GM19438 (cell line): ENCODE measurements around the gene NOSIP.

Experiments used
- ATAC-seq: cut with Tn5 transposase; IDR thresholded peaks from one replicate; pipeline ENCODE4 v1.9.1; 2021; ENCODE audit warnings: low read depth; ENCODE audit not compliant: unreplicated experiment

Gene NOSIP

DNA sequence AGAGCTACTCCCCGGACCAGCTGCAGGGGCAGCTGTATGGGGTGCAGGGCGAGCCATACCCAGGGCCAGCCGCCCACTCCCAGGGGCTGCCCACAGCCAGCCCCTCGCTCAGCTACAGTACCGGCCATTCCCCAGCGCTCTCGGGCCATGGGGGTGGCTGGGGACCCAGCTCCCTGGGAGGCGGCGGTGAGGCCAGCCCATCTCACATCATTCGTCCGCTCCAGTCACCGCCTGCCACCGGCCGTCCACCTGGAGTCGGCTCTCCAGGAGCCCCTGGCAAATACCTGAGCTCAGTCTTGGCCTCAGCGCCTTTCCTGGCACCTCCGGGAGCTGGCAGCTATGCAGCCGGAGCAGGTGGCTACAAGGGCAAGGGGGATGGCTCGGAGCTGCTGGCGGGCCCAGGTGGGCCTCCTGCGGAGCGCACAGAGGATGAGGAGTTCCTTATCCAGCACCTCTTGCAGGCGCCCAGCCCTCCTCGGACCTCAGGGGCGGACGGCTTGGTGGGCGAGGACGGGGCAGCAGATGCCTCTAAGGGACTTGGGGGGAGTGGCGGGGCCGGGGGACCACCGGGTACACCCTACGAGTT lies 15.6 kb upstream of the NOSIP start:
- ATAC-seq: no peak

DNA sequence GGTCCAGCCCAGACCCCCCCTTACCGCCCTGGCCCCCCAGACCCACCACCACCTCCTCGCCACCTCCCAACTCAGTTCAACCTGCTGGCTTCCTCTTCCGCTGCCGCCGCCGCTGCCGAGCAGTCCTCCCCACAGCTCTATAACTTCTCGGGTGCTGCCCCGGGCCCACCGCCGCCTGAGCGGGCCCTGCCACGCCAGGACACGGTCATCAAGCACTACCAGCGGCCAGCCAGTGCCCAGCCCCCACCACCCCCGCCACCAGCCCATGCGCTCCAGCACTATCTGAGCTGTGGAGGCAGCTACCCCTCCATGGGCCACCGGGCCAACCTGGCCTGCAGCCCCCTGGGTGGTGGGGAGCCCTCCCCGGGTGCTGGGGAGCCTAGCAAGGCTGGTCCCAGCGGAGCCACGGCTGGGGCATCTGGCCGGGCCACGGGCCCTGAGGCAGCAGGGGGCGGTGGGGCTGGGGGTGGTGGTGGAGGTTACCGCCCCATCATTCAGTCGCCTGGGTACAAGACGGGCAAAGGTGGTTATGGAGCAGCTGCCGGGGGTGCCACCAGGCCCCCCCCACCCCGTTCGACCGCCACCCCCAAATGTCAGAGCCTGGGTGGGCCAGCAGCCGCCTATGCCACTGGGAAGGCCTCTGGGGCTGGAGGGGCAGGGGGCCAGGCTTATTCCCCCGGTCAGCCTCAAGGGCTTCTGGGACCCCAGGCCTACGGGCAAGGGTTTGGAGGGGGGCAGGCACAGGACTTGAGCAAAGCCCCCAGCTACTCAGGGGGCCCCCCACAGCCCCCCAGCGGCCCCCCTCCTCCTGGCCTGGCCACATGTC lies 14.8 kb upstream of the NOSIP start:
- ATAC-seq: no peak

DNA sequence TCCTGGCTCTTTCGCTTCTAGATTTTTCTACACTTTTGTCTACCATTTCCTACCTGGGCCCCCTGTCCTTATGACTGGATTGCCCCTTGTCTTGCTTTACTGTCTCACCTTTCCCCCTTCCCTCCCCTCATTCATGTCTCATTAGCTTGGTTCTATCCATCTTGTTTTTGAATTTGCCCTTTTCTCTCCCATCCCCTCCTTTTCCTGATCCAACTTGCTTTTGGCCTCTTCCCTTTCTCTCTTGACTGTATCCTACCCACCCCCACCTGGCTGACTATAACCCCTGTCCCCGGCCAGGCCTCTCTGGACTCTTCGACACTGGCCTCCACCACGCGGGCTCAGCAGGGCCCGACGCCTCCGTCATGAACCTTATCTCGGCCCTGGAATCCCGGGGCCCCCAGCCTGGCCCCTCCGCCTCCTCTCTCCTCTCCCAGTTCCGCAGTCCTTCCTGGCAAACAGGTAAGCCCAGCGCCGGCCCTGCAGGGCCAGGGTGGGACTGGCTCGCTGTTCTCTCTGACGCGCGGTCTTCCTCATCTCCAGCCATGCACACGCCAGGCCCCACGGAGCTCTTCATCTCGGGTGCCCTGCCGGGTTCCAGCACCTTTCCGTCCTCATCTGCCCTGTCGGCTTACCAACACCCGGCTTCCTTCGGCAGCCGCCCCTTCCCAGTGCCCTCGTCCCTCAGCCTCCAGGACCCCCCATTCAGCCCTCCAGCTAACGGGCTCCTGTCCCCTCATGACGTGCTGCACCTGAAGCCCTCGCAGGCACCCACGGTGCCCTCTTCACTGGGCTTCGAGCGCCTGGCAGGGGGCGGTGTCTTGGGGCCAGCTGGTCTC lies 14.0 kb upstream of the NOSIP start:
- ATAC-seq: no peak

DNA sequence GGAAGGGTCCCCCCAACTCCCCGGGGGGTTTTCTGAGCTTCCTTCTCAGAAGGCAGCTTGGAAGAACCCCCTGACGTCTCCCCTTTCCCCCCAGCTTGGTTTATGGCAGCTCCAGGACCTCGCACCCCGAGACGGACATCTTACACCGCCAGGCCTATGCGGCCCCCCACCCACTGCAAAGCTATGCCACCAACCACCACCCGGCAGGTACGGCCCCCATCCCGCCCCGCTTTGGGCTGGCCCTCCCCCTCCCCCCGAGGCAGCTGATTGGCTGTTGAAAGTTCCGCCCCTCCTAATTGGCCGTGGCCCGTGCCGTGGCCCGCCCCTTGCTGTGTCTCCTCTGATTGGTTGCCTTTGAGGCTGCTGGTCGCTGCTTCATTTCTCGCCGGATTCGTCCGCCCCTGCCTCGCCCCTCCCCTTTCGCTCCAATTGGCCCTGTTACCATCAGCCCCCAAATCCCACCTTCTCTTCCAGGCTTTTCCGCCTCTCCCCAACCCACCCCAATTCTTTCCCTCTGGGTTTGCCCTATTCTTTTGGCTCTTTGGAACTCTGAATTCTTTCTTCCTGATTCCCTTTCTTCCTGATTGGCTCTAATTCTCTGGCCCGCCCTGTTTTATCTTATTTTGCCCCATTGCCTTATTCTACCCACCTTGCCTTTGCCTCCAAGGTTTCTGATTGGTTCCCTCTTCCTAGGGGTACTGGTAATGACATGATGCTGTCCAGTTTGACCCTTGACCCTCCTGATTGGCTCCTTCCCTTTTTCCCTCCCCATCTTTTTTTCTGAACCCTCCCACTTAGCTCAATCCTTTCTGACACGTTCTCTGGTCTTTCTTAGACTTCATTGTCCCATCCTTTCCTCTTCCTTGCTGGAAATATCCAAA lies 13.1 kb upstream of the NOSIP start:
- peak; percentile 43 for ATAC-seq

DNA sequence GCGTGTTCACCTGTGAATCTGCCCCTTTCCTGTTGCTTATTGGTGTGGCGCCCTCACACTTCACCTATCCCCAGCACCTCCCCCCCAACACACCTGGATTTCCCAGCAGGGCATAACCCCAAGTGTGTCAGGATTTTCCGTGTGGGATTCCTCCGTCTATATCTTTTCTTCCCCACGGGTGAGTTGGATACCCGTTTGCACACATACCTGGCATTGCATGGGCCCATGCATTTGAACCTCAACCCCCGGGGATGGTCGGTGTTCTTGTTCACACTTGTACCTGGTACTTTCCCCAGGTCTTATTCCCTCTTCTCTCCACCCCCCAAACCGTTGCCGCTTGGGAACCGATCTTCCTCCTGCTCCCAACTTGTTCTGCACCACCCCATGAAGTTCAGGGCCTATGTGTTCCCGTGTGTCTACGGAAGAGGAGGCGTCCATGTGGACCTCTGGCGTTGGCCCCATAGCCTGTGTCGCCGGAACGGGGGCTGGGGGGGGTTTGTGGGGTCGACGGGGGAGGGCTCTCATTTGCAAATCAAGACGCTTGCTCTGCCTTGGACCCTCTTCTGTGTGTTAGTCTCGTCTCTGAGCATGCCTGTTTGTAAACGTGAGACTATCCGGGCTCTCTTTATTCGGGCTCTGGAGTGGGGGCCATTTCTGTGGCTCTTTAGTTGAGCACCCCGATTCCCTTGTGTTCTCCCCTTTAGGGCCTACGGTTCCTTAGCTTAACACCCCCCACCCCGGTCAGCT lies 12.3 kb upstream of the NOSIP start:
- no peak for ATAC-seq

DNA sequence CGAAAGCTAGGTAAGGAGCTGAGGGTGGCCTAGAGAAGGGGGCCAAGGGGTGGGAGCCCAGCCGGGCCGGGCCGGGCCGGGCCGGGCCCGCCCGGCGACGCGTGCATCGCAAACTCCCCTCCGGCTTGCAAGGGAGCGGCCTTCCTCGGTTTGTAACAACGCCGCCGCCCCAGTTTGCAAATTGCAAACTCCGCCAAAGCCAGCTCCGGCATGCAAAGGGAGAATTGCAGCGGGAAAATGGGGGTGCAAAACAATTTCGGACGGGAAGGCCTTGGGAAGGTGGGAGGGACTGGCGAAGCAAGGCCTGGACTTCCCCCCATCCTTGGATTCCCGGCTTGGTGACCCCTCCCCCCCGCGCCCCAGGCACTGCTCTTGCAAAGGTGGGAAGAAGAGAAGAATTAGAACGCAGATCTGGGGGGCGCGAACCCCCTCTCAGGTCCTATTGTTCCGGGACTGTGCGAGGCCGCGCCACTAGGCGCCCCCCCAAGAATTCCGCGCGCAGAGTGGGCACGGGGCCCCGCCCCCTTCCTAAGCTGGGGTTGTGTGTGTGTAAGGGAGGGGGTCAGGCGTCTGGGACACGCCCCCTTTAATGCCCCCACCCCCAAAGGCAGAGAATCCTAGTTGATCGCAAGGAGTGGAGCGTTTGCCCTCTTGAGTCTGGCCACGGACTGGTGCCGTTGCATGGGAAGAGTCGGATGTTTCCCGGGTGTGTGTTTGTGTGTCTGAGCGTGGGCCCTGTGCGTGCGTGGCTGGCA lies 11.6 kb upstream of the NOSIP start:
- no peak for ATAC-seq

DNA sequence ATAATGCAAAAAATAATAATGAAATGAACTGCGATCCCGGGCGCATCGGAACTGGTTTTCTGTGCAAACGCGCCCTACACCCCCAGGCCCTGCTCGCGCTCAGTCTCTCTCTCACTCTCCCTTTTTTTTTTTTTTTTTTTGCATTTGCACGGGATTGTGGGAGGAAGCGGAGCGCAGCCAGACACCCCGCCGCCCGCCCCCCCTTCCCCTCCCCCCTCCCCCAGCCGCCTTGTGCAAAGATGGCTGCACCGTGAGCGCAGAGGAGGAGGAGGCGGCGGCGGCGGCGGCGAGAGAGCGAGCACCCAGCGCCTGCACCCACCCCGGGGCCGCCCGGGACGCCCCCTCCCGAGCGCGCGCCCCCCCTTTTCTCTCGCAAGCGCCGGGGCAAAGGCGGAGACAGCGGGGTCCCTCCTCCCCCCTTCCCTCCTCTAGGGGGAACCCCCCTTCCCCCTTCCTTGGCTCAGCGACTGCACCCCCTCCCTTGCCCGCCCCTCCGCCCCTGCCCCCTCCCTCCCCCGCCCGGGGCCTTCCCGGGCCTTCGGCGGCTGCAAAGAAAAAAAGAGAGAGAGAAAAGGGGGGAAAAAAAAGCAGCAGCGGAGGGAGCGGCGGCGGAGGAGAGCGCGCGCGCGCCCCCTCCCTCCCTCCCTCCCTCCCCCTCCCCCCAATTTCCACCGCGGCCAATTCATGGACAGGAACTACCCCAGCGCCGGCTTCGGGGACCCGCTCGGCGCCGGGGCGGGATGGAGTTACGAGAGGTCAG lies 10.8 kb upstream of the NOSIP start, which contains the start of gene PRR12:
Gene PRR12 (plus strand): TSS at position 212 of the 760 bp plus-strand sequence. CDS start 473 bp downstream, at position 685.
- no peak for ATAC-seq

DNA sequence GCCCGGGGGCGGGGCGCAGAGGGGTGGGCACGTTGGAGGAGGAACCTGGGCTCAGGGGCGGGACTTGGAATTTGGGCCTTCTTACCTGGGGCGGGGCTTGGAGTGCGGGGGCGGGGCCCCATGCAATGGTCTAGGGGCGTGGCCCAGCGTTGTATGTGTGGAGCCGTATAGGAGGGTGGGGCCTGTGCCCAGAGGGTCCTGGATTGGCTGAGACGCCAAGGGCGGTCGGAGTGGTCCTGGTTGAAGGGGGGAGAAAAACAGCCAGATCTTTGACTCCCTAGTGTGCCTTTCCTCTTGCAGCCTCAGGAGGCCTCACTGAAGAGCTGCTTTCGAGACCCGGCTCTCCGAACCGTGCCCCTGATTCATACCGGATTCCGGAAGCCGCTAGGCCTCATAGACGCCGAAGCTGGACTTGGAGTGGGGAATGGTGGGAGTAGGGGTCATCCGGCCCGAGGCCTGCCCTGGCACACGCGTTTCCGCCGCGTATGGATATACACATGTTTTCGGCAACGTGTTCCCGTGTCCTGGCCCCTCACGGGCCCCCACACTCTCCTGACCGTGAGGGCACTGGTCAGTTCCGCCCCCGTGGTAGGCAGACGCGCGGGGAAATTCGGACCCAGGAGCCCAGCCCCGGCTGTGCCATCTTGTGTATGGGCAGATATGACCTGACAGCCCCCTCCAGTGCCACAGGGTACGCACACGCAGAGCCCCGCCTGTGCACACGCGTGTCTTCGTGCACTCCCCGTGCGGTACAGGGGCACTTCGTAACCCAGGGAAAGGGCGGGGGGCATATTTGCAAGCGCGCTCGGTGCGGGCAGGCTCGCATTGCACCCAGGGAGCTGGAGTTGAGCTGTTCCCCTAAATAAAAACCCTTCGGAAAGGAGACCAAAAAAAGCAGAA lies 10.0 kb upstream of the NOSIP start:
- peak; percentile 75 for ATAC-seq

DNA sequence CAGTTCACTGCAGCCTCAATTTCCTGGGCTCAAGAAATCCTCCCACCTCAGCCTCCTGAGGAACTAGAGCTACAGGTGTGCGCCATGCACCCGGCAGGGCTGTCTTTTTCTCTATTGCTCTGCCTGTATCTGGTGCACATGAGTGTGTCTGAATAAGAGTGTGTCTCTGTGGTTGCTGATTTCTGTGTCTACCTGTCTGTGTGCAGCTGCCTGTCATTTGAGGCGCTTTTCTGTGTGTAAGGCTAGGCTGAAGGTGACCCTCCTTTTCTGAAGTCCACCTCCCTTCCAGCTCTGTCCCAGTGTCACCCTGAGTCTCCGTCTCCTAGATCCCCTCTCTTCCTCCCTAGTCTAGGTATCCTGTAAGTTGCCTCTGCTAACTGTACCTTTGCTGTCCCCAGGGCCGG lies 9.1 kb upstream of the NOSIP start:
- ATAC-seq: no peak

DNA sequence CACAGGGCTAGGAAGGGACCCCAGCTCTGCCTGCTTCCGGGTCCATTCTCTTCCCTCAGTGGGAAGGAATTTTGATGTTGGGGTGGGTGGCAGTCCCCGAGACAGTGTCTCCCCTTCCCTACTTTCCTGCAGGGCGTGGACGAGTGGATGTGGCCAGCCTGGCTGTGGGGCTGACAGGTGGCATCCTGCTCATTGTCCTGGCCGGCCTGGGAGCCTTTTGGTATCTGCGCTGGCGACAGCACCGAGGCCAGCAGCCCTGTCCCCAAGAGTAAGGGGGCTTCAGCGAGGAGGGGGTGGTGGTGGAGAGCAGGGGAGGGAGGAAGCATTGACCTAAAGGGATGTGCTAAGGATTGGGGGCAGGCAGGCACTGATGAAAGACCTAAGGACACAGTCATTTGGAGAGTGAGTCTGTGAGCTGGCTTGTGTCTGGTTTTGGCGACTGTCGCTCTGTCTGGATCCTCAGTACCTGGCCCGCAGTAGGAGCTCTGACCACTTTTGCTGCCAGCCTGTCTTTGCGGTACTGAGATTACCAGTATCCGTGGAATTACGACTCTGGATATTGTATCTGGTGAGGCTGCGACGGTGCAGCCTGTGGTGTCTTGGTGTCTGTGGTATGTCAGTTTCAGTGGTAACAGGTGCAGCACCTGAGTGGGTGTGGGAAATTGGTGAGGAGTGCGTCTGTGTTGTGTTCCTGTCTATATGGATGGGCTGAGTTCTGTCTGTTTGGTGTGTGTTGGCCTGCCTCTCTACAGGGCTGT lies 8.2 kb upstream of the NOSIP start:
- no peak for ATAC-seq

DNA sequence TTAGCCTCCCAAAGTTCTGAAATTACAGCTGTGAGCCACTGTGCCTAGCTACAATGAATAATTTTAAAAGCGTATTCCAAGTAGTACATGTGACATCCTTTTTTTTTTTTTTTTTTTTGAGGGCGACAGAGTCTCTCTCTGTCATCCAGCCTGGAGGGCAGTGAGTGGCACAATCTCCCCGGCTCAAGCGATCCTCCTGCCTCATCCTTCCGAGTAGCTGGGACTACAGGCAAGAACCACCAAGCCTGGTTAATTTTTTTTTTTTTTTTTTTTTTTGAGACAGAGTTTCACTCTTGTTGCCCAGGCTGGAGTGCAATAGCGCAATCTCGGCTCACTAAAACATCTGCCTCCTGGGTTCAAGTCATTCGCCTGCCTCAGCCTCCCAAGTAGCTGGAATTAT lies 6.9 kb upstream of the NOSIP start:
- ATAC-seq: no peak

DNA sequence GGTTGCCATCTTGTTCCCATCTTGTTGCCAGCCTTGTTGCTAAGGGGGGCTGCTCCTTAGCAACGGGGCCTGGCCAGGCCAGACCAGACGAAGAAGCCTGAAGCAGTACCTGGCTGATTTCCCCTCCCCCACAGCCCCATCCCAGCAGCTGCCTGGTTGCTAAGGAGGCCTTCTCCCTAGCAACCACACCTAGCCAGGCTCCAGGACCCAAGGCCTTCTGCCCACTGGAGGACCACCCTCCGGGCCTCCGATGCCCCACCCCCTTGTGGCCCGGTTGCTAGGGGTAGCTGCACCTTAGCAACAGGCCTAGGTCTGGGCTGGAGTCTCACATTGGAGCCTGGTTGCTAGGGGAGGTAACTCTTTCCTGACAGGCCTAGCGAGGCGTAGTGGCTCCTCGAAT lies 4.7 kb upstream of the NOSIP start:
- ATAC-seq: no peak

DNA sequence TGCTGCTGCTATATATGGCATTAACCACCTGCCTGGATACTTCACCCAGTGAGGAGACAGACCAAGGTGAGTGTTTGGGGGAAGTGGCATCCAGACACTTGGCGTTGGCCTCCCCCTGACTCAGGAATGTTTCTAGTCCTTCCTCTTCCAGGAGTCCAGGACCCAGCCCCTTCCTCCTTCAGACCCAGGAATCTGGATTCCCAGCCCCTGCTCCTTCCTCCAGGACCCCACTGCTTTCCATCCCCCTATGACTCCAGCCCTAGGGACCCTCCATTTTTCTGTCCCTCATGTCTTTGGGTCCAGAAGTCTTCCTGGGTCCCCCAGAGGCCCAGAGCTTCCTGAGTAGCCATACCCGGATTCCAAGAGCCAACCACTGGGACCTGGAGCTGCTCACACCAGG lies 2.9 kb upstream of the NOSIP start:
- ATAC-seq: no peak

DNA sequence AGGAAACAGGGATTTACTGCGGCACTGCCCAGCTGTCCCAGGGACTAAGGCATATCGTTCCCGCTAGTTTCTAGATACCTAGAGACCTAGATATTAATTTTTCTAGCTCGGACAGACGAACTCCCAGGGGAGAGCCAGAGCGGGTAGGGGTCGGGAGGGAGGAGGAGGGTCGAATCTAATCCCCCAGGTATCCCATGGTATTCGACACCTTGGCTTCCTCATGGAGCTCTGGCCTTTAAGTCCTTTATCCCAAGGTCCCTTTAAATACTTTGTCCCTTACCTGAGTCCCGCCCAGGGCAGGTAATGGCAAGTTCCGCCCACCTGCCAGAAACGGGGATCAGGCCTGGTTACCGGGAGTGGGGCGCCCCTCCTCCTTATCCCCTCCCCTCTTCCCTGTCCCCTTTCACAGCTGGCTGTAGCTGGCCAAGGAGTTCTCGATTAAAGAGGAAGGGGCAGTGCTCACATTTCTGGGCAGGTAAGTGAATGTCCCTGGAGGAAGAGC lies 702 bp upstream of the NOSIP start, which contains the start of gene PRRG2:
Gene PRRG2 (plus strand): TSS at position 310 of the 502 bp plus-strand sequence. CDS start 1,904 bp downstream, outside the sequence.
- ATAC-seq: no peak

DNA sequence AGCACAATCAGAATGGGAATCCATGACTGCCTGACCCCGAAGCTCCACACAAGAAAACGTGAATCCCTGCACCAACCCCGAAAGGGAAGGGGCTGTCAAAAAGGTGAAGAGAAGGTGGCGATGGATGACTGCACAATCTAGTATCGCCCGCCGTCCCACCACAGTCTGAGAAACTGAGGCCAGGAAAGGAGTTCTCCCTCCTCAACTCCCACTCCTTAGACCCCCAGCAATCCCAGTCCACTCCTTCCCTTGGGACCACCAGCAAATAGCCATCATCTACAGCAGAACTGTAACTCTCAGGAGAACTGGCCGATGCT lies 451 bp downstream of the NOSIP start:
- no peak for ATAC-seq

DNA sequence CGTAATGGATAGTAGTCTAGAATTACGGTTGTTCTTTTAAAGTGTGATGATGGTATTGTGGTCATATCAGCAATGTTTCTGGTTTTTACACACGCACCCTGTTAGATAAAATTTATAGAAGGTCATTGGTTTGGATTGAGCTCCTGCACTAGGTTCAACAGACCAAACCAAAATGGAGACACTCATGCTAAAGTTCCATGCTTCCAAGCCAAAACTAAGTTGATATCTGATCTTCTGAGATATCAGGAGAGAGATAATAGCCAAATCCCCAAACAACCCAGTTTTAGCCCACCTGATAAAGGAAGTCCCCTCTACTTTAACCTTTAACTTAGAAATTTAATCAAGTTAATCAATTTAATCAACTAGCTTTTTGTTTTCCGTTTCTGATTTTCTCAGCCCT lies 1.2 kb downstream of the NOSIP start:
- ATAC-seq: no peak
